Astrocyte (in vitro differentiated cells and primary cell): ENCODE measurements around the gene AHDC1. TPM values are rescaled to one million over a fixed set of nuclear protein-coding genes. Genes with fewer than 3 reads are reported as not detected.
A peak's percentile ranks its signal among the peaks of the same experiment; 100 is the strongest.

Experiments
- DNase-seq: peaks from one replicate; pipeline ENCODE4 v3.0.0-alpha.2; 2010; ENCODE audit warnings: low read depth
- FAIRE-seq: peaks from 2 replicates; lab custom pipeline; 2011; peaks lifted over from hg19 to GRCh38; lab: Jason Lieb, UNC
- H2AFZ ChIP-seq: 2 replicates; pipeline ENCODE4 v1.6.0; 2012; ENCODE audit warnings: low read depth, low read length, inconsistent platforms
- H3K27ac ChIP-seq: 2 replicates; pipeline ENCODE4 v1.5.1; 2011; ENCODE audit warnings: low read depth, low read length, inconsistent platforms
- H3K27me3 ChIP-seq: 2 replicates; pipeline ENCODE4 v1.6.0; 2011; ENCODE audit warnings: low read length, inconsistent platforms; ENCODE audit not compliant: insufficient read depth
- H3K36me3 ChIP-seq: 2 replicates; pipeline ENCODE4 v1.5.1; 2011; ENCODE audit warnings: low read length, inconsistent platforms; ENCODE audit not compliant: insufficient read depth
- H3K4me1 ChIP-seq: 2 replicates; pipeline ENCODE4 v1.5.1; 2011; ENCODE audit warnings: low read length, inconsistent platforms; ENCODE audit not compliant: insufficient read depth
- H3K4me2 ChIP-seq: 2 replicates; pipeline ENCODE4 v1.6.0; 2012; ENCODE audit warnings: low read length, inconsistent platforms
- H3K4me3 ChIP-seq: 2 replicates; pipeline ENCODE4 v1.5.1; 2011; ENCODE audit warnings: low read depth, mild to moderate bottlenecking, low read length, inconsistent platforms; ENCODE audit not compliant: insufficient read depth
- H3K79me2 ChIP-seq: 2 replicates; pipeline ENCODE4 v1.6.0; 2012; ENCODE audit warnings: mild to moderate bottlenecking, low read length, inconsistent platforms; ENCODE audit not compliant: insufficient read depth
- H3K9ac ChIP-seq: 2 replicates; pipeline ENCODE4 v1.6.0; 2012; ENCODE audit warnings: mild to moderate bottlenecking, low read length, inconsistent platforms
- H3K9me3 ChIP-seq: 2 replicates; pipeline ENCODE4 v1.5.1; 2012; ENCODE audit warnings: low read depth, mild to moderate bottlenecking, low read length, inconsistent platforms; ENCODE audit not compliant: insufficient read depth
- H4K20me1 ChIP-seq: 2 replicates; pipeline ENCODE4 v1.6.0; 2012; ENCODE audit warnings: low read length, inconsistent platforms; ENCODE audit not compliant: insufficient read depth
- H3K27ac Mint-ChIP-seq: one replicate; pipeline ENCODE4 v1.8.0; 2021; ENCODE audit warnings: mild to moderate bottlenecking, mixed read lengths; ENCODE audit not compliant: unreplicated experiment
- H3K27me3 Mint-ChIP-seq: one replicate; pipeline ENCODE4 v1.8.0; 2021; ENCODE audit warnings: low read depth, mixed read lengths; ENCODE audit not compliant: unreplicated experiment
- H3K36me3 Mint-ChIP-seq: one replicate; pipeline ENCODE4 v1.8.0; 2021; ENCODE audit warnings: low read depth, mixed read lengths; ENCODE audit not compliant: unreplicated experiment
- H3K4me1 Mint-ChIP-seq: one replicate; pipeline ENCODE4 v1.8.0; 2021; ENCODE audit warnings: low read depth, mixed read lengths; ENCODE audit not compliant: unreplicated experiment
- H3K4me3 Mint-ChIP-seq: one replicate; pipeline ENCODE4 v1.8.0; 2021; ENCODE audit warnings: mild to moderate bottlenecking, moderate library complexity, mixed read lengths; ENCODE audit not compliant: unreplicated experiment
- H3K9me3 Mint-ChIP-seq: one replicate; pipeline ENCODE4 v1.8.0; 2021; ENCODE audit warnings: mild to moderate bottlenecking, mixed read lengths; ENCODE audit not compliant: unreplicated experiment
- EZH2 ChIP-seq: IDR thresholded peaks from 2 replicates; pipeline ENCODE4 v1.6.1; 2012; ENCODE audit warnings: mild to moderate bottlenecking, low read length, inconsistent platforms; ENCODE audit not compliant: insufficient read depth
- total RNA-seq: library from RNA; stranded (reverse); gene quantifications from 2 replicates; pipeline ENCODE4 v1.2.1, GENCODE V29; 2021
- TF ChIP-seq, protein P1 (sequence below): IDR thresholded peaks from 2 replicates; pipeline ENCODE4 v1.5.1; 2011; ENCODE audit warnings: low read depth, mild to moderate bottlenecking, inconsistent platforms, low read length, moderate library complexity; ENCODE audit not compliant: insufficient read depth

AHDC1 gene
- total RNA-seq, 1 donor from 2014 or later = 75.7 TPM

DNA sequence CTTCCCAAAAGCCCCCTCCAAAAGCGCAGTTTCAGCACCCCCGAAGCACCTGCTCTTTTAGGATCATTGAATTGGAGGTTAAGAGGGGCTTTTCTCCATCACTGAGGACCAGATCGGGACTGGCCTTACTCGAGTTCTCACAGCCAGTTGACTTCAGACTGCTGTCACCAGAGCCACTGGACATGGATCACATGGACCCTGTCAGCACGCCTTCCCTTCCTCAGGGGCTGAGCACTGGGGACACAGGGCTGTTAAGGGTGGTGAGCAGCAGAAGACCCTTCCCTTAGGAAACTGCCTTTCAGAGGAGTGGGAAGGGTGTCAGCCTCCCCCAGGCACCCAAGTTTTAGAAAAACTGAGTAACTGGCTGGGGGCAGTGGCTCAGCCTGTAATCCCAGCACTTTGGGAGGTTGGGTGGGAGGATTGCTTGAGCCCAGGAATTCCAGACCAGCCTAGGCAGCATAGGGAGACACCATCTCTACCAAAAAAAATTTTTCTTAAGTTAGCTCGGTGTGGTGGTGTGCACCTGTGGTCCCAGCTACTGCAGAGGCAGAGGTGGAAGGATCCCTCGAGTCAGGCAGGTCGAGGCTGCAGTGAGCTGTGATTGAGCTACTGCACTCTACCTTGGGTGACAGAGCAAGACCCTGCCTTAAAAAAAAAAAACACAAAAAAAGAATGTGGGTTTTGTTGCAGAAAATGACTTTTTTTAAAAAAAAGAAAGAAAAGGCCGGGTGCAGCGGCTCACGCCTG lies 31.6 kb upstream of the AHDC1 start:
- TF ChIP-seq, protein P1, sequence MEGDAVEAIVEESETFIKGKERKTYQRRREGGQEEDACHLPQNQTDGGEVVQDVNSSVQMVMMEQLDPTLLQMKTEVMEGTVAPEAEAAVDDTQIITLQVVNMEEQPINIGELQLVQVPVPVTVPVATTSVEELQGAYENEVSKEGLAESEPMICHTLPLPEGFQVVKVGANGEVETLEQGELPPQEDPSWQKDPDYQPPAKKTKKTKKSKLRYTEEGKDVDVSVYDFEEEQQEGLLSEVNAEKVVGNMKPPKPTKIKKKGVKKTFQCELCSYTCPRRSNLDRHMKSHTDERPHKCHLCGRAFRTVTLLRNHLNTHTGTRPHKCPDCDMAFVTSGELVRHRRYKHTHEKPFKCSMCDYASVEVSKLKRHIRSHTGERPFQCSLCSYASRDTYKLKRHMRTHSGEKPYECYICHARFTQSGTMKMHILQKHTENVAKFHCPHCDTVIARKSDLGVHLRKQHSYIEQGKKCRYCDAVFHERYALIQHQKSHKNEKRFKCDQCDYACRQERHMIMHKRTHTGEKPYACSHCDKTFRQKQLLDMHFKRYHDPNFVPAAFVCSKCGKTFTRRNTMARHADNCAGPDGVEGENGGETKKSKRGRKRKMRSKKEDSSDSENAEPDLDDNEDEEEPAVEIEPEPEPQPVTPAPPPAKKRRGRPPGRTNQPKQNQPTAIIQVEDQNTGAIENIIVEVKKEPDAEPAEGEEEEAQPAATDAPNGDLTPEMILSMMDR = no peak
- H3K27me3 ChIP-seq = peaks cover 20% of the 10 kb centered on the region
- no peak overlapping the region for H3K4me2 ChIP-seq
- no peak for FAIRE-seq
- H2AFZ ChIP-seq = no peak overlapping the region
- no peak overlapping the region for H3K9ac ChIP-seq
- no peaks in the 10 kb centered on the region for H3K4me1 ChIP-seq
- H3K9me3 ChIP-seq = no peaks in the 10 kb centered on the region
- no peak overlapping the region for H3K27ac ChIP-seq
- Mint-ChIP-seq H3K9me3 (no peaks in the 10 kb centered on the region), H3K27ac (no peak overlapping the region), H3K36me3 (no peaks in the 10 kb centered on the region), H3K4me3 (no peak overlapping the region), H3K4me1 (no peaks in the 10 kb centered on the region), H3K27me3 (peaks cover 50% of the 10 kb centered on the region)
- no peaks in the 10 kb centered on the region for H3K36me3 ChIP-seq
- H4K20me1 ChIP-seq = no peaks in the 10 kb centered on the region
- H3K4me3 ChIP-seq = no peak overlapping the region
- no peak for DNase-seq
- no peaks in the 10 kb centered on the region for H3K79me2 ChIP-seq

DNA sequence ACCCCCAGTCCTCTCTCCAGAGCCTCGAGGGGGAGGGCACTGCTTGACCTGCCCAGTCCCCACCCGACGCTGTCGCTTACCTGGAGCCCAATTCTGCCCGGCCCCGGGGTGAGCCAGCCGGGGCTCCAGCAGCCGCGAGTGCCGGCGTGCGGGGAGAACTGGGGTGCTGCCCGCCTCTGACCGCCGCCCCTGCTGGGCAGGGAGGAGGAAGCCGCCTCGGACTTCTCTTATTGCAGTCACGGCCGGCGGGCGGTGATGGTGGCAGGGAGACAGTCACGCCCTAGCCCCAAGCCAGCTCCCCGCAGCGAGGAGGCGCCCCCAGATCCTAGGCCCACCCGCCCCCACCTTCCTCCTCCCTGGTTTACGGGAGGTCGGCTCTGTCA lies 31.0 kb upstream of the AHDC1 start, which contains the start of gene FGR:
Gene FGR, minus strand, starts transcription at position 201 of the 383 bp plus-strand sequence. CDS start 11,269 bp downstream, outside the sequence.
- H3K27ac Mint-ChIP-seq = no peak within 1 kb of the TSS
- no peak for FAIRE-seq
- H3K4me3 Mint-ChIP-seq = no peak within 1 kb of the TSS

More for the DNA sequence above, 31.0 kb upstream of the AHDC1 start, which contains the start of gene FGR:
- TF ChIP-seq, protein P1 = no peak
- no peak for TF ChIP-seq EZH2
- Histone ChIP-seq H2AFZ (peak within 1 kb of the TSS; percentile 87), H3K27ac (no peak within 1 kb of the TSS), H3K4me1 (no peaks in the 10 kb centered on the region), H3K9me3 (no peaks in the 10 kb centered on the region), H3K4me2 (peak within 1 kb of the TSS; percentile 81), H3K36me3 (no peaks in the 10 kb centered on the region), H3K9ac (peak within 1 kb of the TSS; percentile 31), H3K27me3 (peaks cover 20% of the 10 kb centered on the region), H4K20me1 (no peaks in the 10 kb centered on the region), H3K4me3 (peak within 1 kb of the TSS; percentile 44), H3K79me2 (no peaks in the 10 kb centered on the region)
- Mint-ChIP-seq H3K27me3 (peaks cover 53% of the 10 kb centered on the region), H3K9me3 (no peaks in the 10 kb centered on the region), H3K36me3 (no peaks in the 10 kb centered on the region), H3K4me1 (no peaks in the 10 kb centered on the region)
- DNase-seq = no peak
